Stimulated activated CD4-positive, alpha-beta T cell treated with anti-CD3 and anti-CD28 coated beads, Interleukin-12 subunit alpha, Interleukin-12 subunit beta, amount 100 ng/mL, for 4 hours (primary cell): Measurements from ENCODE around the gene TCOF1.

Source experiments
- DNase-seq: peaks from one replicate; pipeline ENCODE4 v3.0.0-alpha.2; 2020

Gene TCOF1

DNA sequence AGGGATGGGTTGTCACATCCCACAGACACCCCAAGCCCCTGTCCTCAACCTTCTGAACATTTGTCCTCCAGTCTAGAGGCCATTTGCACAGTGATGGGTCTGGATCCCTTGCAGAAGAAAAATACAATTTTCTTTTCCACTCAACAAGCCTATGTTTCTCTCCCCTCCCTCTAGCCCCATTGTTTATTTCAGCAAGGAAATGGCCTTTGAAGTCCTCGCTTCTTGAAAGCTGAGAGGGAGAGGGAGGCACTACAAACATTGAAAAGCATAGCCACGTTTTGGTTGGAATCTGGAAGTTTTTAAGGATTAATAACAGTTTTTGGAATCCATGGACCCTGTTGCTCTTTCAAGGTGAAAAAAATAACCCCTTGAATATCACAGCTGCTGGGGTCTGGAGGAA, 30.8 kb upstream of the TCOF1 start:
- no peak for DNase-seq

DNA sequence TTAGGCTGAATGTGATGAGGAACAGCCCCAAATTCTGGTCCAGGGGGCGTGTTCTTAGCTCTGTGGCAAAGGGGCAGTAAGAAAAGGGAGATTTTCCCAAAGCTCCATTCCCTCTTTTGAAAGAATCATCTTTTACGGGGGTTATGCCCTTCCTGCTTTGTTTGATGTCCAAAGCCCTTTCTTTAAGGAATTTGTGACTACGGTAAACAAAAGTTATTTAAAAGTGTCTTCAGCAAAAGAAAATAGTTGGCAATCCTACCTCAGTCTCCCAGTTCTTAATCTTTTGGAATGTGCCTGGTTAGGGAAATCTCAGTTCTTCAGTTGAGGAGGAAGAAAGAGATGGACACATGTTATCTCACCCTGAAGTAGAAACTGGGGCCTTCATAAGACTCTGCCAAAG, 30.4 kb upstream of the TCOF1 start:
- no peak for DNase-seq

DNA sequence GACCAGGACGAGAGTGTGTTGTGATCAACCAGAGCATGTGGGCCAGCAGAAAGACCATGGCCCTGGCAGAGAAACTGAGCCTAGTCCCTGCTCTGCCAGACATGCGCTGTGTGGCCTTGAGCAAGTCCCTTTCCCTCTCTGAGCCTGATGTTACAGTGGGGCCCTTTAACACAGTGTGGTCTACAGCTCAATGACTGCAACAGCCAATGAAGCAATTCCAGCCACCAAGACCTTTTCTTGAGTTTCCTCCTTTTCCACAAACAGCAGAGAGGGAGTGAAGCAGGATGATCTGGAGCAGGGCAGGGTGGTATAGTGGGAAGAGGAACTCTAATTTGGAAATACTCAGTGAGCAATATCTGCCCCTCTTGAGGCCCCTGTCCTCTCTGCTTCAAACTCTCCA, 29.0 kb upstream of the TCOF1 start:
- no peak for DNase-seq

GRCh38 chr5:150329038-150329437, 28.5 kb upstream of the TCOF1 start:
- no peak for DNase-seq

DNA sequence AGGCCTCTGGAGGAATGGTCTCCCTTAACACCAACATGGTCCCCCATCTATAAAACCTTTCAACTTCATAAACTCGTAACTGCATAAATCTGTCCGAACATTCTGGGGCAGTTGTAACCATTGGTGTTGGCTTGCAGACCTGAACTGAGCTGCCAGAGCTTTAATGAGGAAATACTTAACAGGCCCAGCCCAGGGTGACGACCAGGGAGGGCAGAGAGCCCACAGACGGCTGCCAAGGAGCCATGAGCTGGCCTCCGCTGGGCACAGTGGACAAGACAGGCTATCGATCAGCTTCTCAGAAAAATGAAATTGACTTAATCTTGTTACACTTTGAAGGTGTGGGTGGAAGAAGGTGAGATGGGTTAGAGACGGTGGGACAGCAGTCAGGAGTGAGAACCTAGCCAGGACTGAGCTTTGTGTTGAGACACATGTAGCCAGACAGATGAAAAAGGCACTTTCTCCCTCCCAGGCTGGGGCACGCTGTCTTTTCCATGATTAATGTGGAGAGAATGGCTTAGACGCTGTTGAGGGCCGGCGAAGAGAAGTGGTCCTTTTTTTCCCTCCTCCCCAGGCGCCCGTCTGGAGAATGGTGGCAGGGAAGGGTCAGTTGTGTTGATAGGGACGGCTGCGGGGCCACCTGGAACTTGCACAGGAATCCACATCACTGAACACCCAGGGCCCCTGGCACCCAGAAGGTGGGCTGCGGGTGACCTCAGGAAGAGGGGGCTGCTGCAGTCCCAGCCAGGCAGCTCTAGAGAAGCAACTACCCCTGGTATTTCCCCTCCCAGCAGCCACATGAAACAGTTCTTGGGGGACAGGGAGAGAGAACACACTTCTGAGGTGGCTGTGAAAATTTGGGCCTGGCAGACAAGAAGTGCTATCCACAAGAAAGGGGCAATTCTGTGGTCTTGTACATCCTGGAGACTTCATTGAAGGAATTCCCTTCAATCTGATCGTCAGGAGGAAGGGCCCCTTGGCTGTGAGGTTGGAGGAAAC, 27.3 kb upstream of the TCOF1 start:
- no peak for DNase-seq

DNA sequence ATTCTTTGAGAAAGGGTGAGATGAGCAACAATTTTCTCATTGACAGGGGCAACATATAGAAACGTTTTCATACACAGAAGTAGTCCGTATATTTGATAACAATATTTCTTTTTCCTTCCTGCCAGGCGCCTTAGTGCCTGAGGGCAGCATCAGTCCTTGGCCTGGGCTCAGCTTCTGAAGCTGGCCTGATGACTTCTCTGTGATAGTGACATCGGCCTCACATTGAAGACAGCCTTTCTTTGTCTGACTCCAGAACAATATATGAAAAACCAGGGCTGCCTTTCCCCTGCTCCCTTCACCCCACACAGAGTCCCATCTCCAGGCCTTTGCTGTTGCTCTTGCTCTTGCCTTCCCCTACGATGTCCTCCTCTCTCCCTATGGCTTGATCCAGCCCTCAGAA, 24.1 kb upstream of the TCOF1 start:
- no peak for DNase-seq

DNA sequence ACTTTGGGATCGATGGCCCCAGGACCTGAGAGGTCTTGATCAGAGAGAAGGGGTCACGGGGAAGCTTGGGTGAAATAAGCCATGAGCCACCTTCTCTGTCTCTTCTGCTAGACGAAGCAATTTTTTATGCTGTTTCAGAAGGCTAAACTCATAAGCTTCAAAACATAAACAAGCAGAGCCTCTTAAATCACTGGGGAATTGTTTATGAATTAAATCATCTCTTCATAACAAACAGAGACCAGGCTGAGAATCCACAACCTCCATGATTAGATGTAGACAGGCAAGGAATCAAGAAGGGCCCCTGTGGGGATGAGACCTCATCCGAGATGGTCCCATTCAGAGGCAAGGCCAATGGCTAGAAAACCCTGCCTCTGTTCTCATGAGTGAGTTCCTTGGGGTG, 21.7 kb upstream of the TCOF1 start:
- no peak for DNase-seq

GRCh38 chr5:150338546-150338945, 19.0 kb upstream of the TCOF1 start:
- no peak for DNase-seq

- DNase-seq, result no peak
Observed at GRCh38 chr5:150339165-150339564, 18.3 kb upstream of the TCOF1 start.

GRCh38 chr5:150339841-150340240, 17.7 kb upstream of the TCOF1 start:
- no peak for DNase-seq

DNA sequence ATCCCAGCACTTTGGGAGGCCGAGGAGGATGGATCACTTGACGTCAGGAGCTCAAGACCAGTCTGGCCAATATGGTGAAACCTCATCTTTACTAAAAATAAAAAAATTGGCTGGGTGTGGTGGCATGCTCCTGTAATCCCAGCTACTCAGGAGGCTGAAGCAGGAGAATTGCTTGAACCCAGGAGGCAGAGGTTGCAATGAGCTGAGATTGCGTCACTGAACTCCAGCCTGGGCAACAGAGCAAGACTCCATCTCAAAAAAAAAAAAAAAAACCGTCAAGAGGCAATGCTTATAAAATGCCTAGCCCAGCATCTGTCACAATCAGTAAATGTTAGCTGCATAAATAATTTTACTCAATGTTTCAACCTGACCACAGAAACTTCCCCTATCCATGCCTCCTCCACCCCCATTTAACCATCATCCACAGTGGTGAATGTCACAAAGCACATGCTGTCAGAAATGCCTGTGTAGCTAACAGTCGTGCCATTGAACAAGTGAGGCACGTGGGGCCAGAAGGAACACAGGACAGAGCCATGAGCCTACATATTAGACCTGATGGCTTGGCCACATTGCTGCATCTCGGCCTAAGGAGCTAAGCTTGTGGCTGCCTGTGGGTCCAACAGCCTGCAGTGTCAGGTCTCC, 16.8 kb upstream of the TCOF1 start:
- DNase-seq, result no peak

DNA sequence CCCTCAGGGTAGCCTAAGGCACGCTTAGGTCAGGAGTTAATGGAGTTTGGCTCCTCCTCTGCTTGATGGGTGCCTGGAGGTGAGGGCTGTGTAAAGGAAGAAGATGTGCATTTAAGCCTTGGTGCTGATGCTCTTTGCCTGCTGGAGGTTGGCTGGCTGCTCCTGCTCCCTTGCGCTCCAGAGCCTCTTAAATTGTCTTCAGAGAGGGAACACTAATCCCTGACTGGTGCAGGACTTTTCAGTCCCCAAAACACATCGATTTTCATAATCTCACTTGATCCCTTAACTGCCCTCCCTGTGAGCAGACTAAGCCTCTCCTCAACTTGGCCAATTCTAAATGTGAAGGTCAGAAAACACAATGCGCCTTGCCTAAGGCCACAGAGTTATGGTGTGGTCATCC, 16.2 kb upstream of the TCOF1 start:
- DNase-seq, result no peak

DNA sequence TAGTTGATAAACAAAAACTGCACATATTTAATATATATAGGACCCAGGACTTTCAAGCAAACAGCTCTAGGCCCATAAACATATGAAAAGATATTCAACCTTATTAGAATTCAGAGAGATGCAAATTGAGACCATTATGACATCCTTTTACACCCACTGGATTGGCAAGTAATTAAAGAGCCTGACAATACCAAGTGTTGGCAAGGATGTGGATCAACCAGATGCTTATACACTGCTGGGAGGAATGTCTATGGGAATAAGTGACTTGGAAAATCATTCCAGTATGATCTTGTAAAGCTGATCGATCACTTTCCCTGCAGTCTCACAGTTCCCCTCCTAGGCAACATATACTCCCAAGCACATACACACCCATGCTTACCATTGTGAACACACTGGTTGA, 15.5 kb upstream of the TCOF1 start:
- DNase-seq, result no peak

DNA sequence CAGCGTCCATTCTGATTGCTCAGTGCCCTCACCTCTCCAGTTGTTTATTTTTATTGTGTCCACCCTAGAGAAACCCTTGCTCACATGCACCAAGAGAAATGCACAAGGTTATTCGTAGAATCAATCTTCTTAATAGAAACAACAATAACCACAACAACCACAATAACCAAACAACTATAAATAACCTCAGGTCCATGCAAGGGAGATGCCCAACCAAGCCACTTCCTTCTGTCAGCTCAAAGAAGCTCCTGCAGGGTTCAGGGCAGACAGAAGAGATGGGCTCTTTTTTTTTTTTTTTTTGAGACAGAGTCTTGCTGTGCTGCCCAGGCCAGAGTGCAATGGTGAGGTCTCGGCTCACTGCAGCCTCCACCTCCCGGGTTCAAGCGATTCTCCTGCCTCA, 14.9 kb upstream of the TCOF1 start:
- no peak for DNase-seq

GRCh38 chr5:150343994-150344631, 13.4 kb upstream of the TCOF1 start:
- DNase-seq, result no peak

- no peak for DNase-seq
Observed at GRCh38 chr5:150345716-150346115, 11.8 kb upstream of the TCOF1 start.

DNA sequence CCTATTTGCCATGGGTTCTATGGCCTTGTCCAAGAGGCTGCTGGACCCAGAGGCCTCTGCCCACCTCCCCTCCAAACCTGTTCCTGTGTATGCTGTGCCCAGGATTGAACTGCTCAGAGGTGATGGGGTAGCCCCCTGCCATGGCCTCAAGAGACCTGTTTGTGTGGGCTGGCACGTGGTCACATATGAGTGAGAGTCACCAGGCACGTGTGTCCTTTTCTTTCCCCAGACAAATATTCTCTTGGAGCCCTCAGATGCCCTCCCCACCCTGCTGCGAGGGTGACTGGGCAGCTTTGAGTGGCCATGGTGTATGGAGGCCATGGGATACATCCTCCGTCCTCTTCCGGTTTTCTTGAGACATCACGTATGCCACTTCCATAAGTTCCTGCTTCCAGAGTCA, 10.9 kb upstream of the TCOF1 start:
- DNase-seq, result no peak

DNA sequence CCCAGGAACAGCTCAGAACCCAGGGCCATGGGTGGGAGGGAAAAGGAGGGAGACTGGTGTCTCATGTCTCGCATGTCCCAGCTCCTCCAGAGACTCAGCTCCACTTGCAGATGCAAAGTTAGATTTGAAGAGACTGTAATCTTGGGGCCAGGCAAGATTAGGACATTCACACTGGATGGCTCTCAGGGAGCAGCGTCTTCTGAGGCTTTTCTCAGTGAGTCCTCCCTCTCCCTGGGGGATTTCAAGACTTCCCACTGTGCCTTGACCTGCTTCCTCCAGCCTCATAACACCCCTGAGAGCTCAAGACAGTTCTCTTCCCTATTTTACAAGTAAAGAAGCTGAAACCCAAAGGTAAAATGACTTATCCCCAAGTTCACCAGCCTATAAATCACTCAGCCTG, 10.5 kb upstream of the TCOF1 start:
- DNase-seq, result no peak

GRCh38 chr5:150347451-150347850, 10.0 kb upstream of the TCOF1 start:
- no peak for DNase-seq

- no peak for DNase-seq
Observed at GRCh38 chr5:150349681-150350275, 7.7 kb upstream of the TCOF1 start.

- peak; percentile 28 for DNase-seq
Observed at GRCh38 chr5:150350524-150351344, 6.8 kb upstream of the TCOF1 start.

DNA sequence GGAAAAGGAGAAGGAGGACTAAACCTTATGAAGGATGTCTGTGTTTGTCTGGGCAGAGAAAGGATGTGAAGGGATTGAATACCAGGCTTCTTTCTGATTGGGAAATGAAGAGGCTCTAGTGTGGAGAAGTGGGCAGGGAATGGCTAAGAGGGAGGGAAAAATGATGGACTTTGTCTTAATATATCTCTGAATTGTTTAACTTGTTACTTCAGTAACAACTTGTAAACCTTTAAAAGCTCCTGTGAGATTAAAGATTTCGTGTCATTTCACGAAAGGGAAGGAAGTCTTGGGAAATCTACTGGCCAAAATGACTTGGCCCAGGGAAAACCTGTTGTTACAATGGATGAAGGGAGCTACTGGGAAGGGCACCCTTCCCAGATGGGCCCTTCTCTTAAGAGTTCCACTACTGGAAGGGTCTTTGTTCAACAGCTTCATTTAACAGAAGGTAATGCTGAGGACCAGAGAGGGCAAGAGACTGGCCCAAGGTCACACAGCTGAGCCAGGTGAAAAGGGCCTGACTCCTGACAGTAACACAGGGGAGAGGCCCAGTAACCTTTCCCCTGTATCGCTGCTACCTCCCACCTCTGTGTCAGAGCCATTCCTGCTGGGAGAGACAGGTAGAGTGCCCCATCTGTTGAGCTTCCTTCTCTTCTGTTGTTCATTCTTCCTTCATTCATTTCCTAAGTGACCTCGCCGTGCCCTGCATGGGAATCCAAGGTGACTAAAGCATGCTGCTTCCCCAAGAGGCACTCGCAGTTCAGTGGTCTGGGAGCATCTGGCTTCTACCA, 5.1 kb upstream of the TCOF1 start:
- no peak for DNase-seq
